ENCODE measurements around the gene DNMT3B.

GRCh38 chr20:32749914-32750637 is 12.1 kb upstream of the DNMT3B start:
- no peak for TF ChIP-seq HMGXB4 (CRISPR knock-in tag; IDR thresholded peaks at IDR 0.05)
- no peak for TF ChIP-seq MCM5 (IDR thresholded peaks at IDR 0.05; ENCODE audit: low read depth)
- no peak for TF ChIP-seq MBD1 (CRISPR knock-in tag; IDR thresholded peaks at IDR 0.05)

All from K562 (cell line).